GM18868 (cell line): ENCODE measurements around the gene BTBD6.

Experiments
- ATAC-seq: cut with Tn5 transposase; IDR thresholded peaks from one replicate; pipeline ENCODE4 v1.9.1; 2021; ENCODE audit warnings: mild to moderate bottlenecking, moderate library complexity; ENCODE audit not compliant: unreplicated experiment

Gene BTBD6

GRCh38 chr14:105248368-105249181 lies at the start of gene BTBD6:
Gene BTBD6 (plus strand): TSS chr14:105248533. CDS start chr14:105248712, 179 bp downstream.
- peak; percentile 94 for ATAC-seq

- ATAC-seq: no peak
Measured at GRCh38 chr14:105198588-105198987, 49.7 kb upstream of the BTBD6 start.

GRCh38 chr14:105199093-105199492 lies 49.2 kb upstream of the BTBD6 start:
- ATAC-seq: no peak

DNA sequence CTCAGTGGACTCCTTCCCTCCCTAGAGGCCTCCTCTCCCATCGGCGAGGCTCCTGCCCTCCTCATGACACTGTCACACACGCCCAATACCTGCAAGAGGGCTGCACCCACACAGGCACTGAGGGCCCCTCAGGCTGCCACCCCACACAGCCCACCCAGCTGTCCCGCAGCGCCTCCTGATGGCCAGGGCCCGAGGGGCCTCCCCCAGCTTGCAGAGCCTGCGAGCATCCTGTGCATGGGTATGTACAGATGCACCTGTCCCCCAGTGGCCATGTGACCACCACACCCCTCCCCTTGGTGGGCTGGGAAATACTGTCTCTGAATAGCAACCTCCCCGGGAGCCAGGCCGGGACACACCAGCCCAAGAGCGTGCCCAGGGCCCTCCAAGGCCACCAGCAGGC lies 48.3 kb upstream of the BTBD6 start:
- no peak for ATAC-seq

- ATAC-seq: no peak
Measured at GRCh38 chr14:105200641-105201040, 47.7 kb upstream of the BTBD6 start.

GRCh38 chr14:105201156-105201924 lies 47.0 kb upstream of the BTBD6 start:
- ATAC-seq: no peak

DNA sequence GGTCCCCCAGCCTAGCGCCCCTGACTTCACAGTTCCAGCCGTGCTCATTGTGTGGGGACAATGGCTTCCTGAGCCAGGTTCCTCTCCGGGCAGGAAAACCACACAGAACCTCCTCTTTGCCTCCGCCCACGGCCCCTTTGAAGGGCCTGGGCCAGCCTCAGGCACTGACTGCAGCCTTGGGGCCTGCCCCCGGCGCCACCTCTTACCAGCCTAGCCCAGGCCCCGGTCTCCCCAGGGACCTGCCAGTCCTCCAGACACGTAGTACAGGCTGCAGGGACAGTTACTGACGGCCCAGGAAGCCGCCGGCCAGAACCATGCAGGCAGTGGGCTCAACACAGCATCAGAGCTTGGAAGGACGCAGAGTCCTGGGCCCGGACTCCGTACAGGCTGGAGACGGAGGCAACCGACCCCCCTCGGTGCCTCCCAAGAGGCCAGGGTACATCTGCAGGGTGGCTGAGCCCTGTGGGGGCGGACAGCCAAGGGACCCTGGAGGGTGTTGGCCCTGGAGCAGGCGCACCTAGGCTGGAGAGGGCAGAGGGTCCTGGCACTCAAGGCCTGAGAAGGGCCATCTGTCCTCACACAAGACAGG lies 46.3 kb upstream of the BTBD6 start:
- ATAC-seq: no peak

DNA sequence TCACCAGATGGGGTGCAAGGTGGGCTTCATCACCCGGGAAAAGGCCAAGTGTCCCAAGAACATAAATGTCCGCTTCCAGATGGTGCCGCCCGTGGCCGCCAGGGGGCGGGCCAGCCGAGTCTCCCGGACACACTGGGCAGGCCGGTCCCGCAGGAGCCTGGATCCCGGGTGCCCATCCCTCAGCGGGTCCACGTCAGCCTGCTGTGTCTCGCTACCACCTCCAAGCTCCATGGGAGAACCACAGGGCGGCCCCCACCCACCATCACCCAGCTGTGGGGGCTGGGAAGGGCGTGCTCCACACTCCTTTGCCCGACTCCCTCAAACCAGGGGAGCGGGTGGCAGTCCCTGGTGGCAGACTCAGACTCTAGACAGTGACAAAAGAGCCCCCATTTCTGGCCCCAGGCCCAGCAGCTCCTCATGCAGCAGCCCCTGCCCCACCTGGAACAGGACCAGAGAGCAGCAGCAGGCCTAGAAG lies 45.2 kb upstream of the BTBD6 start:
- ATAC-seq: no peak

- no peak for ATAC-seq
Measured at GRCh38 chr14:105203701-105204100, 44.6 kb upstream of the BTBD6 start.

DNA sequence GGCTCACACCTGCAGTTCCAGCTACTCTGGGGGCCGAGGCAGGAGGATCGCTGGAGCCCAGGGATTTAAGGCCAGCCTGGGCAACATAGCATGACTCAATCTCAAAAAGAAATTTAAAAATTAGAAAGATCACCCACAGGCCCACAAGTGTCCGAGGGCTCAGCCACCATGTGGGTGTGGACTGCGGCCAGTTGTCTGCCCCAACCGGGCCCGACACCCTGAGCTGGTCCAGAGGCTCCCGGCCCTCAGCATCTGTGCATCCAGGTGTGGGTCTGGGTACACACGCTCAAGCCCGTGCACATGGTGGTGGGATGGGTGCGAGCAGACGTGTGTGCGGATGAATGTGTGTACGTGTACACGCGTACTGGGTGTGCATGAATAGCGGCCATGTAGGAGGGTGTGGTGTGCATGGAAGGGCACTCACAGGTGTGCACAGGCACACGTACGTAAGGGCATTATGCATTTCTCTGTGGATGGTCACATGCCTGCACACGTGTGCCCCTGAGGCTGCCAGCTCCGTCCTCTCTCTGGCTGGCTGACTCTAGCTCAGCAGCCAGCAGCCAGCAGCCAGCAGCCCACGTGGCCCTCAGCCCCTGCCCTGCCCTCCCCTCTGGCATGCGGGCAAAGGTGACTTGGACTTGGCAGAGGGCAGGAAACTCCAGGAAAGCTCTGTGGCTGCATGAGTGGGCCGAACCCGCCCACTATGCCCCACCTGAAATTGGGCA lies 44.0 kb upstream of the BTBD6 start:
- ATAC-seq: no peak

DNA sequence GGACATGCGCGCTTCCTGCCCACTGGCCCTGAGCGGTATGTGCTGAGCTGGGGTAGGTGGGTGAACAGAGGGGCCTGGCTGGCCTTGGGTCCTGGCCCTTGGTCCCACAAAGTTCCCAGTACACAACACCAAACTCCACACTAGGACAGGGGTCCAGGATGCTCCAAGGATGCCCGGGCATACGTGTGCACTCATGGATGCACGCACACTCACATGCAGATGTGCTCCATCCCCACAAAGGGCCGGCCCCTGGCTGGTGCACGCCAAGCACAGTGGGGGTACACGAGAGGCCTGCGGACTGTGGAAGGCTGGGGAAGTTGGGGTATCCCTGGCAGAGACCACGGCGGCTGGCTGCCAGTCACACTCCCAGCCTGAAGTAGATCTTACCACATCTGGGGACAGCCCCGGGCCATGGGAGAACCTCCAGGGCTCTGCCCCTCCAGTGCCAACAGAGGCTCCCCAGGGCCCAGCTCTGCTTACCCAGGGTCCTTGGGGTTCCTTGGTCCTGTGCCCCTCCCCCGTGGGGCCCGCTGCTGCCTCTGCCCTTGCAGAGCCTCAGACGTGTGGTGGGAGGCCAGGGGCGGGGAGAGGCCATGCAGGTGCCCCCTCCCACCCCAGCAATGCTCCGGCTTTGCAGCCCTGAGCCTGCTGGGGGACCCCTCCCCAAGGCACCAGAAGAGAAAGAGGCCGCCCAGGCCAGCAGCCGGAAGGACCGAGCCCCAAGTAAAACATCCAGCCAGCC lies 43.2 kb upstream of the BTBD6 start:
- ATAC-seq: no peak

- no peak for ATAC-seq
Measured at GRCh38 chr14:105205673-105206208, 42.6 kb upstream of the BTBD6 start.

- no peak for ATAC-seq
Measured at GRCh38 chr14:105206873-105207272, 41.5 kb upstream of the BTBD6 start.

- no peak for ATAC-seq
Measured at GRCh38 chr14:105207460-105207901, 40.9 kb upstream of the BTBD6 start.

GRCh38 chr14:105207996-105208737 lies 40.2 kb upstream of the BTBD6 start:
- no peak for ATAC-seq

GRCh38 chr14:105208738-105209075 lies 39.6 kb upstream of the BTBD6 start:
- no peak for ATAC-seq

GRCh38 chr14:105209091-105209490 lies 39.2 kb upstream of the BTBD6 start:
- no peak for ATAC-seq

GRCh38 chr14:105209646-105210045 lies 38.7 kb upstream of the BTBD6 start:
- no peak for ATAC-seq

DNA sequence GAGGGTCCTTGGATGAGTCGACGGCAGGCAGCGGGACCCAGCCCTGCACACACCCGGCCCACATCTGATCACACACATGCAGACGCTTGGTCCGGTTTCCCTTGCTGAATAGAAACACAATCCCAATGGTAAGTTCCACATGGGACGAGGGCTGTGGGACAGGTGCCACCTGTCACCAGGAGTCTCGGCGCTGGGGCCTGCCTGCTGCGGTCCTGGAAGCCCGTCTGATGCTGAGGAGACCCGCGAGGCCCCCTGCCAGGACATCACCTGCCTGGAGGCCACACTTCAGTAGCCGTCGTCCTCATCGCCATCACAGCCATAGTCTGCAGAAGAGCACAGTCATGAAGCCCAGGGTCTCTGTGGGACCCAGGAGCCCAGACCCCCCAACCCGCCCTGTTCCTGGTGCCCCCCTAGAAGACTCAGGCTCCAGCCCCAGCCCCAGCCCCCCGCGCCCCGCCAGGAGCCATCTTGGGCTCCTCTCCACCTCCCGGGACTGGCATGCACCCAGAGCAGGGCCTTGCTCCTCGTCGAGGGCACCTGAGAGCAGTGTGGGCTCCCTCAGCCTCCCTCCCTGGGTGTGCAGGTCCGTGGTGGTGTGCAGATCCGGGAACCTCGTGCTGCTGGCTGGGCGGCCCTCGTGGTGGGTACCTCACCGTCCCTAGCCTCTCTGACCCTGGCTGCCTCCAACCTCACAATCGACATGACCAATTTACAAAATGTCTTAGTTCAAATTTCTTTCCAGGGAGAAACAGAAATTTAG lies 37.9 kb upstream of the BTBD6 start:
- no peak for ATAC-seq
